ENCODE measurements around the gene UST.
A peak's percentile ranks its signal among the peaks of the same experiment; 100 is the strongest.
"Not testable (repeated sequence)": the region's sequence is repeated elsewhere in the genome, so short reads cannot be mapped to it uniquely, and the experiment has no call there.

Gene UST

GRCh38 chr6:148959008-148959407, 212.2 kb downstream of the UST start:
- no peak for DNase-seq

- DNase-seq: no peak
Measured at GRCh38 chr6:148959501-148959900, 212.7 kb downstream of the UST start.

- no peak for DNase-seq
Measured at GRCh38 chr6:148962854-148963515, 216.2 kb downstream of the UST start.

- DNase-seq: no peak
Measured at GRCh38 chr6:148963738-148964137, 216.9 kb downstream of the UST start.

GRCh38 chr6:148964467-148964866, 217.6 kb downstream of the UST start:
- no peak for DNase-seq

GRCh38 chr6:148965287-148965686, 218.5 kb downstream of the UST start:
- DNase-seq: no peak

- no peak for DNase-seq
Measured at GRCh38 chr6:148967011-148967520, 220.2 kb downstream of the UST start.

GRCh38 chr6:148967541-148967956, 220.7 kb downstream of the UST start:
- DNase-seq: no peak

- no peak for DNase-seq
Measured at GRCh38 chr6:148968771-148969602, 222.2 kb downstream of the UST start.

GRCh38 chr6:148969603-148970061, 222.8 kb downstream of the UST start:
- DNase-seq: peak; percentile 25

- no peak for DNase-seq
Measured at GRCh38 chr6:148971031-148971927, 224.4 kb downstream of the UST start.

- peak; percentile 77 for DNase-seq
Measured at GRCh38 chr6:148972481-148972880, 225.7 kb downstream of the UST start.

GRCh38 chr6:148973538-148974208, 226.8 kb downstream of the UST start:
- no peak for DNase-seq

GRCh38 chr6:148974351-148974750, 227.5 kb downstream of the UST start:
- DNase-seq: no peak

GRCh38 chr6:148978298-148978697, 231.5 kb downstream of the UST start:
- not testable (repeated sequence) for DNase-seq

GRCh38 chr6:148979014-148979901, 232.4 kb downstream of the UST start:
- DNase-seq: no peak

- DNase-seq: no peak
Measured at GRCh38 chr6:148980234-148980633, 233.4 kb downstream of the UST start.

GRCh38 chr6:148981515-148981914, 234.7 kb downstream of the UST start:
- no peak for DNase-seq

GRCh38 chr6:148983101-148983761, 236.4 kb downstream of the UST start:
- DNase-seq: no peak

- no peak for DNase-seq
Measured at GRCh38 chr6:148983966-148984365, 237.1 kb downstream of the UST start.
